ENCODE data around the gene ERAP2.

DNA sequence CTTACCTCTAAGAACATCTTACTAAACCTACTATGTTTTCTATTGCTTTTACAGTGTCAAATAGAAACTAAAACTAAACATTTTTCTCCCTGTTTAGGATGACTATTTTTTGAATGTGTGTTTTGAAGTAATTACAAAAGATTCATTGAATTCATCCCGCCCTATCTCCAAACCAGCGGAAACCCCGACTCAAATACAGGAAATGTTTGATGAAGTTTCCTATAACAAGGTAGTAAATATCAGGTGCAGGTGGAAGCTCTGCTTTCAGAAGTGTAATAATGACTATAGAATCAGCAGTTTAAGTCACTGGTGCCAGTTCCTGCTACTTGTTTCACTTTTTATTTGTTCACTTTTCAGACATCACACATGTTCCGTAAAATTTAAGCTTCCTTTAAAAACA lies 20.0 kb downstream of the ERAP2 start:
- TF ChIP-seq CTCF (IDR thresholded peaks at IDR 0.05) (no peak), POLR2A (IDR thresholded peaks at IDR 0.05) (no peak)
